ENCODE data around the gene MCU.

- no peak for TF ChIP-seq POLR2A (IDR thresholded peaks at IDR 0.05)
- no peak for TF ChIP-seq CTCF (IDR thresholded peaks at IDR 0.05)
Observed at GRCh38 chr10:72850861-72851260, 158.9 kb downstream of the MCU start.
